ENCODE measurements around the gene ARHGAP5.
A peak's percentile ranks its signal among the peaks of the same experiment; 100 is the strongest.

Gene ARHGAP5

GRCh38 chr14:32078023-32078857, 1.1 kb downstream of the ARHGAP5 start:
- DNase-seq: peak; percentile 41

- peak; percentile 31 for DNase-seq
Measured at GRCh38 chr14:32078858-32079216, 1.7 kb downstream of the ARHGAP5 start.

GRCh38 chr14:32079264-32079663, 2.2 kb downstream of the ARHGAP5 start:
- DNase-seq: no peak

- DNase-seq: peak; percentile 57
Measured at GRCh38 chr14:32080001-32080510, 3.0 kb downstream of the ARHGAP5 start.

- no peak for DNase-seq
Measured at GRCh38 chr14:32081901-32082300, 4.8 kb downstream of the ARHGAP5 start.

GRCh38 chr14:32083315-32083624, 6.2 kb downstream of the ARHGAP5 start:
- DNase-seq: no peak

GRCh38 chr14:32083789-32084188, 6.7 kb downstream of the ARHGAP5 start:
- no peak for DNase-seq

- no peak for DNase-seq
Measured at GRCh38 chr14:32085182-32085844, 8.2 kb downstream of the ARHGAP5 start.

- no peak for DNase-seq
Measured at GRCh38 chr14:32085845-32086383, 8.8 kb downstream of the ARHGAP5 start.

GRCh38 chr14:32087173-32087861, 10.2 kb downstream of the ARHGAP5 start:
- peak; percentile 81 for DNase-seq

GRCh38 chr14:32087907-32088306, 10.8 kb downstream of the ARHGAP5 start:
- no peak for DNase-seq

GRCh38 chr14:32090686-32091085, 13.6 kb downstream of the ARHGAP5 start:
- DNase-seq: no peak

GRCh38 chr14:32099473-32099872, 22.4 kb downstream of the ARHGAP5 start:
- DNase-seq: no peak

- no peak for DNase-seq
Measured at GRCh38 chr14:32100175-32100574, 23.1 kb downstream of the ARHGAP5 start.

GRCh38 chr14:32102152-32102787, 25.2 kb downstream of the ARHGAP5 start:
- DNase-seq: peak; percentile 11

- DNase-seq: no peak
Measured at GRCh38 chr14:32102968-32103367, 25.9 kb downstream of the ARHGAP5 start.

GRCh38 chr14:32104308-32104707, 27.2 kb downstream of the ARHGAP5 start:
- DNase-seq: no peak

GRCh38 chr14:32104803-32105202, 27.7 kb downstream of the ARHGAP5 start:
- DNase-seq: no peak

- DNase-seq: peak; percentile 92
Measured at GRCh38 chr14:32109676-32110547, 32.8 kb downstream of the ARHGAP5 start.

- no peak for DNase-seq
Measured at GRCh38 chr14:32110548-32110896, 33.4 kb downstream of the ARHGAP5 start.

- peak; percentile 3 for DNase-seq
Measured at GRCh38 chr14:32121536-32121935, 44.4 kb downstream of the ARHGAP5 start.

- DNase-seq: peak; percentile 56
Measured at GRCh38 chr14:32121948-32122347, 44.8 kb downstream of the ARHGAP5 start.

Data from fibroblast of skin of right biceps (primary cell).